HepG2 (cell line): Measurements from ENCODE around the gene IGFBP5. TPM values are rescaled to one million over a fixed set of nuclear protein-coding genes. Genes with fewer than 3 reads are reported as not detected.

ENCODE experiments used
- CBX5 ChIP-seq: sonication (generic); formaldehyde crosslinking; IDR thresholded peaks from 2 replicates; pipeline ENCODE4 v1.4.0; 2020; ENCODE audit warnings: missing genetic modification reagents, borderline replicate concordance
- FOSL2 ChIP-seq: sonication (generic); formaldehyde crosslinking; IDR thresholded peaks from 2 replicates; pipeline ENCODE4 v1.4.0; 2020; ENCODE audit warnings: missing genetic modification reagents
- HIVEP1 ChIP-seq: sonication (generic); formaldehyde crosslinking; IDR thresholded peaks from 2 replicates; pipeline ENCODE4 v1.4.0; 2020; ENCODE audit warnings: mild to moderate bottlenecking, missing genetic modification reagents
- MAZ ChIP-seq, 2 experiments: sonication (generic) in 1 of 2; formaldehyde crosslinking in 1 of 2; IDR thresholded peaks; 2 replicates each; pipeline versions ENCODE4 v1.5.0 to v1.6.1; 2012 to 2020; ENCODE audit warnings: low read depth in 2 of 2, mild to moderate bottlenecking in 2 of 2, borderline replicate concordance in 1 of 2, improper control_type of control experiment in 1 of 2, low read length in 1 of 2, missing genetic modification reagents in 1 of 2, moderate library complexity in 1 of 2
- MED13 ChIP-seq: sonication (generic); formaldehyde crosslinking; IDR thresholded peaks from 2 replicates; pipeline ENCODE4 v1.5.0; 2020; ENCODE audit warnings: missing genetic modification reagents
- MLX ChIP-seq: IDR thresholded peaks from 2 replicates; pipeline ENCODE4 v1.6.1; 2016
- NCOA5 ChIP-seq: sonication (generic); formaldehyde crosslinking; IDR thresholded peaks from 2 replicates; pipeline ENCODE4 v1.4.0; 2020; ENCODE audit warnings: missing genetic modification reagents
- PHF8 ChIP-seq: sonication (generic); formaldehyde crosslinking; IDR thresholded peaks from 2 replicates; pipeline ENCODE4 v1.5.0; 2020; ENCODE audit warnings: missing genetic modification reagents
- PREB ChIP-seq: sonication (generic); formaldehyde crosslinking; IDR thresholded peaks from 2 replicates; pipeline ENCODE4 v1.4.0; 2020; ENCODE audit warnings: missing genetic modification reagents
- SMAD3 ChIP-seq: sonication (generic); formaldehyde crosslinking; IDR thresholded peaks from 2 replicates; pipeline ENCODE4 v1.4.0; 2020; ENCODE audit warnings: missing genetic modification reagents
- SOX13 ChIP-seq, 3 experiments: fragments of 450-650 bp in 1 of 3; sonication (generic) in 1 of 3; formaldehyde crosslinking in 1 of 3; IDR thresholded peaks in 2 of 3; conservative IDR thresholded peaks in 1 of 3; 2 replicates each; pipeline versions ENCODE4 v1.5.0 to v1.6.1; 2016 to 2020; ENCODE audit warnings: antibody characterized with exemption in 1 of 3, mild to moderate bottlenecking in 1 of 3, missing compliant biosample characterization in 1 of 3, missing genetic modification reagents in 1 of 3, moderate library complexity in 1 of 3
- THAP11 ChIP-seq: IDR thresholded peaks from 2 replicates; pipeline ENCODE4 v1.6.1; 2016; ENCODE audit warnings: missing biosample characterization, missing genetic modification reagents
- THAP9 ChIP-seq: sonication (generic); formaldehyde crosslinking; IDR thresholded peaks from 2 replicates; pipeline ENCODE4; 2020; ENCODE audit warnings: missing genetic modification reagents, mild to moderate bottlenecking, borderline replicate concordance
- XBP1 ChIP-seq: sonication (generic); formaldehyde crosslinking; IDR thresholded peaks from 2 replicates; pipeline ENCODE4 v1.5.0; 2020; ENCODE audit warnings: missing genetic modification reagents
- ZNF207 ChIP-seq: fragments of 450-650 bp; IDR thresholded peaks from 2 replicates; pipeline ENCODE4 v1.6.1; 2016; ENCODE audit warnings: antibody characterized with exemption, borderline replicate concordance
- ZNF281 ChIP-seq: sonication (generic); formaldehyde crosslinking; IDR thresholded peaks from 2 replicates; pipeline ENCODE4 v1.4.0; 2020; ENCODE audit warnings: missing genetic modification reagents, borderline replicate concordance
- ZNF367 ChIP-seq: sonication (generic); formaldehyde crosslinking; IDR thresholded peaks from 2 replicates; pipeline ENCODE4 v1.4.0; 2020; ENCODE audit warnings: missing genetic modification reagents, borderline replicate concordance
- ZNF660 ChIP-seq: sonication (generic); formaldehyde crosslinking; IDR thresholded peaks from 2 replicates; pipeline ENCODE4 v1.5.1; 2020; ENCODE audit warnings: mild to moderate bottlenecking, low read depth, missing genetic modification reagents, borderline replicate concordance
- polyA plus RNA-seq, 8 experiments: library from polyadenylated mRNA; depleted of rRNA in 3 of 8; stranded (reverse) in 7 of 8; unstranded in 1 of 8; fragments of >200 nt; fragmentation: Illumina TruSeq in 4 of 8; extraction: Trizol in 4 of 8; gene quantifications; 2 replicates each; pipeline versions ENCODE4 v1.2.1 to v1.2.3, GENCODE V29; 2011 to 2016; ENCODE audit warnings: low read depth in 4 of 8, missing spikeins in 1 of 8, mixed read lengths in 1 of 8; ENCODE audit not compliant: insufficient read depth in 1 of 8
- total RNA-seq, 5 experiments: library from RNA; depleted of rRNA; stranded (reverse); fragments of >200 nt; fragmentation: Illumina TruSeq; extraction: Trizol; gene quantifications; 2 replicates each; pipeline ENCODE4 v1.2.3, GENCODE V29; 2016; ENCODE audit warnings: low read depth in 1 of 5

Gene IGFBP5
- total and polyA plus RNA-seq, 2 of the 13 experiments (the other 11 are each of a cell fraction or from before 2014, with no cell fraction given): 0.15 TPM; not detected in 1

GRCh38 chr2:216666461-216667233 lies 28.7 kb downstream of the IGFBP5 start (continued):
- TF ChIP-seq THAP11 (CRISPR knock-in tag): peak; percentile 67
- peak; percentile 58; the same call in 1 of the 2 replicates for TF ChIP-seq MLX
- no peak for TF ChIP-seq XBP1 (CRISPR knock-in tag)
- no peak; the same call in 1 of the 2 replicates for TF ChIP-seq ZNF660 (CRISPR knock-in tag)
- TF ChIP-seq CBX5 (CRISPR knock-in tag): peak; percentile 65; the same call in 1 of the 2 replicates
- TF ChIP-seq HIVEP1: 0 out of 2 replicates have a peak, but pooled peaks have one; percentile 47
- TF ChIP-seq ZNF281: no peak
- no peak for TF ChIP-seq PREB (CRISPR knock-in tag)
- TF ChIP-seq ZNF207: no peak
- TF ChIP-seq SMAD3 (CRISPR knock-in tag): peak; percentile 62; the same call in 1 of the 2 replicates
- no peak for TF ChIP-seq MED13 (CRISPR knock-in tag)
- peak; percentile 50 for TF ChIP-seq FOSL2 (CRISPR knock-in tag)
- no peak for TF ChIP-seq PHF8 (CRISPR knock-in tag)
- no peak for TF ChIP-seq SOX13 (IDR thresholded peaks at IDR 0.05)
- peak in 1 of 2 experiments; percentile 7; a peak in 1 of 4 replicates for TF ChIP-seq SOX13 (CRISPR knock-in tag; conservative IDR thresholded peaks at IDR 0.05 in 1 of 2, IDR thresholded peaks at IDR 0.05 in 1 of 2)
- no peak for TF ChIP-seq ZNF367 (CRISPR knock-in tag)
- no peak for TF ChIP-seq MAZ (IDR thresholded peaks at IDR 0.05; ENCODE audit: borderline replicate concordance, low read depth, low read length)
- TF ChIP-seq MAZ (CRISPR knock-in tag; IDR thresholded peaks at IDR 0.05; ENCODE audit: low read depth): 0 out of 2 replicates have a peak, but pooled peaks have one; percentile 36
- TF ChIP-seq NCOA5 (CRISPR knock-in tag): no peak
- TF ChIP-seq THAP9: 0 out of 2 replicates have a peak, but pooled peaks have one; percentile 37
